ENCODE measurements around the gene CCNA1. TPM values are rescaled to one million over a fixed set of nuclear protein-coding genes. Genes with fewer than 3 reads are reported as not detected.

Gene CCNA1
- total RNA-seq, 1 donor from 2014 or later, result 3.7 TPM

- no peak for DNase-seq (ENCODE audit: extremely low spot score, unreplicated experiment)
- H3K9me3 Mint-ChIP-seq, result no peaks in the 10 kb centered on the region
- H3K4me3 Mint-ChIP-seq, result no peak overlapping the region
- no peak for TF ChIP-seq CTCF (conservative IDR thresholded peaks at IDR 0.05)
- no peak overlapping the region for H3K27ac Mint-ChIP-seq
- H3K4me1 Mint-ChIP-seq (ENCODE audit: unreplicated experiment), result no peaks in the 10 kb centered on the region
- peaks cover 70% of the 10 kb centered on the region for H3K27me3 Mint-ChIP-seq
- H3K36me3 Mint-ChIP-seq, result no peaks in the 10 kb centered on the region
Measured at GRCh38 chr13:36438594-36439483, 6.5 kb downstream of the CCNA1 start.

GRCh38 chr13:36445278-36445677 is 13.0 kb downstream of the CCNA1 start:
- Mint-ChIP-seq H3K4me3 (no peak overlapping the region), H3K27me3 (peaks cover 61% of the 10 kb centered on the region), H3K4me1 (ENCODE audit: unreplicated experiment) (no peaks in the 10 kb centered on the region), H3K36me3 (no peaks in the 10 kb centered on the region), H3K9me3 (no peaks in the 10 kb centered on the region), H3K27ac (no peak overlapping the region)
- no peak for DNase-seq (ENCODE audit: extremely low spot score, unreplicated experiment)
- no peak for TF ChIP-seq CTCF (conservative IDR thresholded peaks at IDR 0.05)

GRCh38 chr13:36445891-36446351 is 13.6 kb downstream of the CCNA1 start:
- TF ChIP-seq CTCF (conservative IDR thresholded peaks at IDR 0.05), result no peak
- peaks cover 64% of the 10 kb centered on the region for H3K27me3 Mint-ChIP-seq
- no peaks in the 10 kb centered on the region for H3K36me3 Mint-ChIP-seq
- H3K27ac Mint-ChIP-seq, result no peak overlapping the region
- no peaks in the 10 kb centered on the region for H3K9me3 Mint-ChIP-seq
- DNase-seq (ENCODE audit: extremely low spot score, unreplicated experiment), result no peak
- H3K4me3 Mint-ChIP-seq, result no peak overlapping the region
- no peaks in the 10 kb centered on the region for H3K4me1 Mint-ChIP-seq (ENCODE audit: unreplicated experiment)

- TF ChIP-seq CTCF (conservative IDR thresholded peaks at IDR 0.05), result no peak
- no peaks in the 10 kb centered on the region for H3K36me3 Mint-ChIP-seq
- H3K9me3 Mint-ChIP-seq, result no peaks in the 10 kb centered on the region
- no peak overlapping the region for H3K27ac Mint-ChIP-seq
- no peaks in the 10 kb centered on the region for H3K4me1 Mint-ChIP-seq (ENCODE audit: unreplicated experiment)
- peaks cover 62% of the 10 kb centered on the region for H3K27me3 Mint-ChIP-seq
- DNase-seq (ENCODE audit: extremely low spot score, unreplicated experiment), result no peak
- H3K4me3 Mint-ChIP-seq, result no peak overlapping the region
Measured at GRCh38 chr13:36447501-36447900, 15.2 kb downstream of the CCNA1 start.

GRCh38 chr13:36450534-36450933 is 18.2 kb downstream of the CCNA1 start:
- Mint-ChIP-seq H3K4me1 (ENCODE audit: unreplicated experiment) (peaks cover 4% of the 10 kb centered on the region), H3K9me3 (no peaks in the 10 kb centered on the region), H3K27me3 (peaks cover 60% of the 10 kb centered on the region), H3K4me3 (no peak overlapping the region), H3K36me3 (no peaks in the 10 kb centered on the region), H3K27ac (no peak overlapping the region)
- no peak for DNase-seq (ENCODE audit: extremely low spot score, unreplicated experiment)
- TF ChIP-seq CTCF (conservative IDR thresholded peaks at IDR 0.05), result no peak
